ENCODE measurements around the gene ACTR1B.
"Not testable (repeated sequence)": the region's sequence is repeated elsewhere in the genome, so short reads cannot be mapped to it uniquely, and the experiment has no call there.

ACTR1B gene

GRCh38 chr2:97688062-97688827 is 24.4 kb upstream of the ACTR1B start:
- no peak for DNase-seq (ENCODE audit: low spot score)

GRCh38 chr2:97687235-97687634 is 23.4 kb upstream of the ACTR1B start:
- DNase-seq (ENCODE audit: low spot score), result not testable (repeated sequence)

GRCh38 chr2:97678298-97678697 is 14.5 kb upstream of the ACTR1B start:
- DNase-seq (ENCODE audit: low spot score), result no peak

- DNase-seq (ENCODE audit: low spot score), result no peak
These were observed 13.6 kb upstream of the ACTR1B start for GRCh38 chr2:97677480-97677879.

- DNase-seq (ENCODE audit: low spot score), result no peak
These were observed 12.8 kb upstream of the ACTR1B start for GRCh38 chr2:97676620-97677019.

GRCh38 chr2:97675430-97676113 is 11.7 kb upstream of the ACTR1B start:
- DNase-seq (ENCODE audit: low spot score), result no peak

- DNase-seq (ENCODE audit: low spot score), result no peak
These were observed 10.1 kb upstream of the ACTR1B start for GRCh38 chr2:97673915-97674283.

GRCh38 chr2:97673182-97673914 is 9.5 kb upstream of the ACTR1B start:
- no peak for DNase-seq (ENCODE audit: low spot score)

GRCh38 chr2:97672606-97673140 is 8.8 kb upstream of the ACTR1B start:
- DNase-seq (ENCODE audit: low spot score), result not testable (repeated sequence)

GRCh38 chr2:97671526-97671925 is 7.7 kb upstream of the ACTR1B start:
- no peak for DNase-seq (ENCODE audit: low spot score)

- no peak for DNase-seq (ENCODE audit: low spot score)
These were observed 6.6 kb upstream of the ACTR1B start for GRCh38 chr2:97670471-97670870.

GRCh38 chr2:97669448-97669847 is 5.6 kb upstream of the ACTR1B start, which contains the start of gene C2orf92:
TSS of gene C2orf92 (plus strand) at chr2:97669713. CDS start at chr2:97669789, 76 bp downstream.
- no peak for DNase-seq (ENCODE audit: low spot score)

- no peak for DNase-seq (ENCODE audit: low spot score)
These were observed 759 bp upstream of the ACTR1B start for GRCh38 chr2:97664636-97664970.

- DNase-seq (ENCODE audit: low spot score), result no peak
These were observed 250 bp downstream of the ACTR1B start for GRCh38 chr2:97663626-97663961.

- DNase-seq (ENCODE audit: low spot score), result peak; percentile 78
These were observed 784 bp downstream of the ACTR1B start for GRCh38 chr2:97662895-97663625.

- no peak for DNase-seq (ENCODE audit: low spot score)
These were observed 1.4 kb downstream of the ACTR1B start for GRCh38 chr2:97662386-97662894.

GRCh38 chr2:97661927-97662326 is 1.9 kb downstream of the ACTR1B start:
- no peak for DNase-seq (ENCODE audit: low spot score)

GRCh38 chr2:97660775-97661389 is 3.0 kb downstream of the ACTR1B start:
- no peak for DNase-seq (ENCODE audit: low spot score)

GRCh38 chr2:97660044-97660774 is 3.6 kb downstream of the ACTR1B start:
- DNase-seq (ENCODE audit: low spot score), result no peak

- no peak for DNase-seq (ENCODE audit: low spot score)
These were observed 4.4 kb downstream of the ACTR1B start for GRCh38 chr2:97659256-97660043.

Measured in CD4-positive, alpha-beta T cell treated with Interleukin-2 at 100 ng/mL for 4 hours (primary cell).